HPDE6-E6E7 (cell line): ENCODE results near the gene ACTR8.
A peak's percentile ranks its signal among the peaks of the same experiment; 100 is the strongest.
"Not testable (repeated sequence)": the region's sequence is repeated elsewhere in the genome, so short reads cannot be mapped to it uniquely, and the experiment has no call there.

Source experiments
- DNase-seq: peaks from one replicate; pipeline ENCODE4 v3.0.0; 2011; ENCODE audit warnings: missing footprints; ENCODE audit errors: extremely low spot score

Gene ACTR8

GRCh38 chr3:53881691-53882593 is at the start of gene ACTR8:
TSS of gene ACTR8 (minus strand) at chr3:53882152. CDS start at chr3:53882101, 51 bp downstream.
- DNase-seq = peak; percentile 25

GRCh38 chr3:53927208-53927872 is 45.4 kb upstream of the ACTR8 start:
- not testable (repeated sequence) for DNase-seq

- no peak for DNase-seq
Measured at GRCh38 chr3:53921296-53921695, 39.3 kb upstream of the ACTR8 start.

GRCh38 chr3:53919741-53920140 is 37.8 kb upstream of the ACTR8 start:
- DNase-seq = no peak

- DNase-seq = no peak
Measured at GRCh38 chr3:53913401-53913800, 31.4 kb upstream of the ACTR8 start.

- DNase-seq = no peak
Measured at GRCh38 chr3:53902711-53903110, 20.8 kb upstream of the ACTR8 start.

GRCh38 chr3:53902067-53902466 is 20.1 kb upstream of the ACTR8 start:
- no peak for DNase-seq

GRCh38 chr3:53900666-53901331 is 18.8 kb upstream of the ACTR8 start:
- no peak for DNase-seq

- no peak for DNase-seq
Measured at GRCh38 chr3:53899750-53900149, 17.8 kb upstream of the ACTR8 start.

GRCh38 chr3:53892286-53892637 is 10.3 kb upstream of the ACTR8 start:
- DNase-seq = no peak

- peak; percentile 58 for DNase-seq
Measured at GRCh38 chr3:53891497-53892285, 9.7 kb upstream of the ACTR8 start, which contains the start of gene SELENOK. TSS of gene SELENOK (minus strand) at chr3:53891859.

- no peak for DNase-seq
Measured at GRCh38 chr3:53890726-53891475, 8.9 kb upstream of the ACTR8 start.

- no peak for DNase-seq
Measured at GRCh38 chr3:53888232-53888631, 6.3 kb upstream of the ACTR8 start.

GRCh38 chr3:53887446-53887845 is 5.5 kb upstream of the ACTR8 start:
- no peak for DNase-seq

- DNase-seq = no peak
Measured at GRCh38 chr3:53885239-53885638, 3.3 kb upstream of the ACTR8 start.

- DNase-seq = no peak
Measured at GRCh38 chr3:53884623-53885022, 2.7 kb upstream of the ACTR8 start.

GRCh38 chr3:53883008-53883407 is 1.1 kb upstream of the ACTR8 start:
- DNase-seq = no peak

- DNase-seq = no peak
Measured at GRCh38 chr3:53880396-53881345, 1.3 kb downstream of the ACTR8 start.

GRCh38 chr3:53865732-53866499 is 16.0 kb downstream of the ACTR8 start:
- DNase-seq = no peak
